PFSK-1 (cell line): ENCODE data around the gene LDLRAD4.

Source experiments
- FOXP2 ChIP-seq: optimal IDR thresholded peaks from 2 replicates; pipeline ENCODE3; 2011; ENCODE audit warnings: borderline replicate concordance, control low read depth, inconsistent platforms; ENCODE audit not compliant: insufficient read depth; ENCODE audit errors: extremely low read length, extremely low read depth
- POLR2AphosphoS5 ChIP-seq: IDR thresholded peaks from 2 replicates; pipeline ENCODE4 v1.6.1; 2012; ENCODE audit warnings: low read depth, mild to moderate bottlenecking, control low read depth, low read length, moderate library complexity
- SIN3A ChIP-seq: IDR thresholded peaks from 2 replicates; pipeline ENCODE4 v1.6.1; 2012; ENCODE audit warnings: mild to moderate bottlenecking, low read length, moderate library complexity, borderline replicate concordance; ENCODE audit not compliant: insufficient read depth
- TAF1 ChIP-seq: IDR thresholded peaks from 2 replicates; pipeline ENCODE4 v1.6.1; 2012; ENCODE audit warnings: low read length, control low read depth, borderline replicate concordance; ENCODE audit not compliant: insufficient read depth
- TF ChIP-seq, protein P1 (sequence below), 2 experiments: IDR thresholded peaks; 2 replicates each; pipeline versions ENCODE4 v1.6.1 to v1.8.0; 2011 to 2012; ENCODE audit warnings: low read depth in 2 of 2, low read length in 2 of 2, control low read depth in 1 of 2, inconsistent platforms in 1 of 2, mild to moderate bottlenecking in 1 of 2, moderate library complexity in 1 of 2; ENCODE audit not compliant: insufficient read depth in 1 of 2

Gene LDLRAD4

DNA sequence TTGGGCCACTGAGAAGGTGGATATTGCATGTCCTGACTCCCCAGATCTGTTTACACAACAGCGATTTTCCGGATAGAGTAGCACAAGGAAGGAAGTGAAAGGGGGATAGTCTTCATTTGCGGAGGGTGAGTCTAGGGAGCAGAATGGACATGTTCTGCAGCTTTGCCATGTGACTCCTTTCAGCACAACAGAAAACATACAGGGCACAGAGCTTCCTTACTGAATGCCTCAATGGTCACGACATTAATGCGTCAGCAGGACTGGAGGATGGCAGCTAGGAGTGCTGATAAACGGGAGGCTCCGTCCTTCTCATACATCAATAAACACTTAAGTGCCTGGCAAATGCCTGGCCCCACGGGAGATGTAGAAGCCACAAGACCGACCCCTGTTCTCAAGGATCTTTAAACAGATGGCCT lies 344.8 kb downstream of the LDLRAD4 start:
- peak; percentile 15 for TF ChIP-seq FOXP2
- no peak for TF ChIP-seq POLR2AphosphoS5

GRCh38 chr18:13564579-13564978 lies 346.0 kb downstream of the LDLRAD4 start:
- TF ChIP-seq SIN3A (no peak), TAF1 (no peak), POLR2AphosphoS5 (no peak), FOXP2 (no peak)
- TF ChIP-seq, protein P1, sequence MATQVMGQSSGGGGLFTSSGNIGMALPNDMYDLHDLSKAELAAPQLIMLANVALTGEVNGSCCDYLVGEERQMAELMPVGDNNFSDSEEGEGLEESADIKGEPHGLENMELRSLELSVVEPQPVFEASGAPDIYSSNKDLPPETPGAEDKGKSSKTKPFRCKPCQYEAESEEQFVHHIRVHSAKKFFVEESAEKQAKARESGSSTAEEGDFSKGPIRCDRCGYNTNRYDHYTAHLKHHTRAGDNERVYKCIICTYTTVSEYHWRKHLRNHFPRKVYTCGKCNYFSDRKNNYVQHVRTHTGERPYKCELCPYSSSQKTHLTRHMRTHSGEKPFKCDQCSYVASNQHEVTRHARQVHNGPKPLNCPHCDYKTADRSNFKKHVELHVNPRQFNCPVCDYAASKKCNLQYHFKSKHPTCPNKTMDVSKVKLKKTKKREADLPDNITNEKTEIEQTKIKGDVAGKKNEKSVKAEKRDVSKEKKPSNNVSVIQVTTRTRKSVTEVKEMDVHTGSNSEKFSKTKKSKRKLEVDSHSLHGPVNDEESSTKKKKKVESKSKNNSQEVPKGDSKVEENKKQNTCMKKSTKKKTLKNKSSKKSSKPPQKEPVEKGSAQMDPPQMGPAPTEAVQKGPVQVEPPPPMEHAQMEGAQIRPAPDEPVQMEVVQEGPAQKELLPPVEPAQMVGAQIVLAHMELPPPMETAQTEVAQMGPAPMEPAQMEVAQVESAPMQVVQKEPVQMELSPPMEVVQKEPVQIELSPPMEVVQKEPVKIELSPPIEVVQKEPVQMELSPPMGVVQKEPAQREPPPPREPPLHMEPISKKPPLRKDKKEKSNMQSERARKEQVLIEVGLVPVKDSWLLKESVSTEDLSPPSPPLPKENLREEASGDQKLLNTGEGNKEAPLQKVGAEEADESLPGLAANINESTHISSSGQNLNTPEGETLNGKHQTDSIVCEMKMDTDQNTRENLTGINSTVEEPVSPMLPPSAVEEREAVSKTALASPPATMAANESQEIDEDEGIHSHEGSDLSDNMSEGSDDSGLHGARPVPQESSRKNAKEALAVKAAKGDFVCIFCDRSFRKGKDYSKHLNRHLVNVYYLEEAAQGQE (IDR thresholded peaks at IDR 0.05; ENCODE audit: insufficient read depth in 1 of 2, low read depth in 2 of 2, low read length in 2 of 2): no peak

DNA sequence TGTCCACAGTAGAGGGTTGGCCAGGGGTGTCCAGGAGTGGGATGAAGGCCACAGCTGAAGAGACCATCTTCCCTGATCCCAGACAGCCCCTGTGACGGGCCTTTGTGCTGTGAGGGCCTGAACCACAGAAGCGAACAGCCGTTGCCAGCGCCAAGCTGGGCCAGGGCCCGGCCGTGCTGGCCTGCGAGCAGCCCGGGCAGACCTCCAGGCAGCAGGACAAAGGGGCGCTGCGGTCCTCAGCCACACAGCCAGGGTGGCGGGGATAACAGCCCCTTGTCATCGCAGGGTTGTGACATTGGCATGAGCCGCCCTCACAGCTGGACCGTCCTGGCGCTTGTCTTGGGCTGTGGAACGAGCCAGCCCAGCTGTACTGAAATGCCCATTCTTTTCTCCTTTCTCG lies 346.7 kb downstream of the LDLRAD4 start:
- no peak for TF ChIP-seq SIN3A
- no peak for TF ChIP-seq TAF1
- no peak for TF ChIP-seq POLR2AphosphoS5
- TF ChIP-seq FOXP2: no peak
- TF ChIP-seq, protein P1 (IDR thresholded peaks at IDR 0.05; ENCODE audit: insufficient read depth in 1 of 2, low read depth in 2 of 2, low read length in 2 of 2): no peak

GRCh38 chr18:13566941-13567746 lies 348.6 kb downstream of the LDLRAD4 start:
- TF ChIP-seq FOXP2: no peak
- TF ChIP-seq TAF1: no peak
- no peak for TF ChIP-seq POLR2AphosphoS5
- TF ChIP-seq SIN3A: no peak
- TF ChIP-seq, protein P1 (IDR thresholded peaks at IDR 0.05; ENCODE audit: insufficient read depth in 1 of 2, low read depth in 2 of 2, low read length in 2 of 2): no peak

DNA sequence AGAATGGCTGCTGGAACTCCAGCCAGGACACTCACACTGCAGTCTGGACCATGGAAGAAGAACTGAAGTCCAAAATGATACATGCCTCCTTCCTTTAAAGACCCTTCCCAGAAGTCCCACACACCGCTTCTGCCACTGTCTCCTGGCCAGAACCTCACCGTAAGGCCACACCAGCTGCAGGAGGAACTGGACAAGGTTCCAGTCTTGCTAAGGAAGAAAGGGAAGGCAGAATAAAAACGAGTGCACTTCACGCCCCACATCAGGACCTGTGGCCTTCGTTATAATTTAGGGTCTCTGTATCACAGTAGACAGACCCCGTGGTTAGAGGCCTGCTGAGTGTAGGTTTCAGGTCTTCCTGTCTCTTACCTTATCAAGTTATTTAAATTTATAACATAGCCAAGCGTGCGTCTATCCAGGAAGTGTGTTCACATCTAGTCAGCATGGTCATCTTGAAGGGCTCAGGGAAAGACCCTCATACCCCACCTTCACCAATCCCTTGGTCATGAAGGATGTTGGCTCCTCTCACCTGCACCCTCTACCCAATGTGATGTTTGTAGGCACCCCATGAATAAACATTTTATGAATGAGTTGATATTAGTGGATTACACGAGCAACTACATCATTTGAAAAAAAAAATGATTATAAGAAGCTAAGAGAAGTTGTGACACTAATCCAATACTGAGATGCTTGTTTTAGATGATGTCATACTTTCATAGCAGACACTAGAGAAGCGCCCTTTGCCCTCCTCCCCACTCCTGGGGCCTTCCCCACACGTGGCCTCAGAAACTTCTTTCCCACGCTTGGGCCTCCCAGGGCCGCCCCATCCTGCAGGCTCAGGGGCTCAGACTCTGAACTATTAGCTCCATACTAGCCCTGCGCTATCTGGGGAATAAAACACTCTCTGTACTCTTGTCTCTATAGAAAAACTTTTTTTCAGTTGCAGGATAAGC lies 350.2 kb downstream of the LDLRAD4 start:
- TF ChIP-seq SIN3A (no peak), POLR2AphosphoS5 (no peak), TAF1 (no peak), FOXP2 (no peak)
- TF ChIP-seq, protein P1 (IDR thresholded peaks at IDR 0.05; ENCODE audit: insufficient read depth in 1 of 2, low read depth in 2 of 2, low read length in 2 of 2): no peak
